Lower lobe of right lung (tissue), 2 donors: Measurements from ENCODE around the gene SMIM15. TPM values are rescaled to one million over a fixed set of nuclear protein-coding genes. Genes with fewer than 3 reads are reported as not detected.
A peak's percentile ranks its signal among the peaks of the same experiment; 100 is the strongest.

Experiments used
- ATAC-seq, 2 donors: fragments of 200-7000 bp; cut with Tn5 transposase; one replicate each; pipeline ENCODE4 v1.9.1; 2020 to 2022; ENCODE audit warnings: mild to moderate bottlenecking in 2 of 2, moderate library complexity in 2 of 2
- DNase-seq: peaks from one replicate; pipeline ENCODE4 v3.0.0-alpha.2; 2020
- H3K27ac ChIP-seq: fragments of 200-600 bp; one replicate; pipeline ENCODE4 v1.8.0; 2022
- H3K27me3 ChIP-seq: fragments of 200-600 bp; one replicate; pipeline ENCODE4 v1.8.0; 2022; ENCODE audit warnings: low read depth
- H3K36me3 ChIP-seq: fragments of 200-600 bp; one replicate; pipeline ENCODE4 v1.8.0; 2022; ENCODE audit warnings: mild to moderate bottlenecking
- H3K4me1 ChIP-seq: fragments of 200-600 bp; one replicate; pipeline ENCODE4 v1.8.0; 2022
- H3K4me3 ChIP-seq: fragments of 200-600 bp; one replicate; pipeline ENCODE4 v1.8.0; 2022; ENCODE audit warnings: mild to moderate bottlenecking
- H3K9me3 ChIP-seq: fragments of 200-600 bp; one replicate; pipeline ENCODE4 v1.8.0; 2022
- intact Hi-C: fragments of 100-400 bp; cut with DNase I; formaldehyde crosslinking; loops from one replicate; pipeline ENCODE4 v1.11.0; 2022
- long read RNA-seq: library from polyadenylated mRNA; unstranded; transcript quantifications from one replicate; pipeline ENCODE4 v2.0.0, GENCODE V29; 2021
- total RNA-seq: library from RNA; stranded (reverse); fragmentation: NEBNext Ultra II Directional; extraction: Animal tissue kit (Norgen Biotek cat#: 25700); gene quantifications from one replicate; pipeline ENCODE4 v1.2.1, GENCODE V29; 2021
- TF ChIP-seq, protein P1 (sequence below): fragments of 200-600 bp; IDR thresholded peaks from one replicate; pipeline ENCODE4 v1.8.0; 2022; ENCODE audit warnings: antibody characterized with exemption, mild to moderate bottlenecking
- donor health status: DM: no; HTN: yes; CAD: no; lungs with severe emphysema.

SMIM15 gene, protein sequence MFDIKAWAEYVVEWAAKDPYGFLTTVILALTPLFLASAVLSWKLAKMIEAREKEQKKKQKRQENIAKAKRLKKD
- 55.9 TPM for total RNA-seq
- long read RNA-seq, transcript SMIM15-201 (3 exons, 2,889 nt) = major isoform, 105 of 113 reads
- long read RNA-seq, partial matches to known transcripts = 2 of 113 reads
- long read RNA-seq, other reads (novel, unspliced or antisense) = 5 of 113 reads

DNA sequence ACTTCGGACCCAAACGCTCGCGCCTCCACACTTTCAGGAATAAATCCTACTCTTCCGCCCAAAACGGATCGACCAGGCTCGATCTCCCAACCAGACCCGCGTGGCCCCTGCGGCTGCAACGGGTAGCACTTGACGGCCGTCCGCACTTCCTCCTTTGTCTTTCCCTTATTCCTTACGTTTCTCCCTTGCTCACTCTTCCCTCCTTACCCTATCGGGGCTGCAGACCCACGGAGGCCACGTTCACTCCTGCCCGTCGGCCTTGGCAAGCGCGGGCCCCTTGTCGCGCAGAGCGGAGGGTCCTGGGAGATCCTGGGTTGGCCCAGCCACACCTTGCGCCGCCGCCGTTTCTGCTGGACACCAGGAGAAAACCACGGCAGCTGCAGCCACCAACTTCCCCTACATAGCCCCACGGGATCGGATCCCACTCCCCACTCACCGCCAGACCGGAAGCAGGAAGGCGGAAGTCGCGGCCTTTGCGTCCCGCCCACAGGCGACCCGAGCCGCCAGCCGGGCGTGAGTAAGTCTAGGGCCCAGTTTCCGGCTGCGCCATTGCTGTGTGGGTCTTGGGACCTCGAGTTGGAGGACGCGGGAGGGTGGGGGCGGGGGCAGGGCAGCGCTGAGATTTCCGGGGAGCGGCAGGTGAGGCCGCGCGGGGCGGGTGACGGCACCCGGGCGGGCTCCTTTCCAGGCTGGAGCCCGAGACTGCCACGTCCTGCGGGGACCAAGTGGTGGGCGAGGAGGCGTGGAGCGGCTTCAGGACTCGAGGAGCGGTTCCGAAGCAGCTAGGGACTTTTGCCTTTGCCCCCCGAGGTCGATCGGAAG is at the start of gene SMIM15:
Gene SMIM15 (minus strand): TSS at position 459 of the 822 bp plus-strand sequence. CDS start 2,297 bp downstream, outside the sequence.
- Histone ChIP-seq H3K27ac (peak within 1 kb of the TSS; percentile 92), H3K36me3 (peaks cover 22% of the 10 kb centered on the region), H3K9me3 (no peaks in the 10 kb centered on the region), H3K4me1 (peaks cover 26% of the 10 kb centered on the region), H3K4me3 (peak within 1 kb of the TSS; percentile 74), H3K27me3 (no peaks in the 10 kb centered on the region)
- DNase-seq = peak; percentile 96
- TF ChIP-seq, protein P1, sequence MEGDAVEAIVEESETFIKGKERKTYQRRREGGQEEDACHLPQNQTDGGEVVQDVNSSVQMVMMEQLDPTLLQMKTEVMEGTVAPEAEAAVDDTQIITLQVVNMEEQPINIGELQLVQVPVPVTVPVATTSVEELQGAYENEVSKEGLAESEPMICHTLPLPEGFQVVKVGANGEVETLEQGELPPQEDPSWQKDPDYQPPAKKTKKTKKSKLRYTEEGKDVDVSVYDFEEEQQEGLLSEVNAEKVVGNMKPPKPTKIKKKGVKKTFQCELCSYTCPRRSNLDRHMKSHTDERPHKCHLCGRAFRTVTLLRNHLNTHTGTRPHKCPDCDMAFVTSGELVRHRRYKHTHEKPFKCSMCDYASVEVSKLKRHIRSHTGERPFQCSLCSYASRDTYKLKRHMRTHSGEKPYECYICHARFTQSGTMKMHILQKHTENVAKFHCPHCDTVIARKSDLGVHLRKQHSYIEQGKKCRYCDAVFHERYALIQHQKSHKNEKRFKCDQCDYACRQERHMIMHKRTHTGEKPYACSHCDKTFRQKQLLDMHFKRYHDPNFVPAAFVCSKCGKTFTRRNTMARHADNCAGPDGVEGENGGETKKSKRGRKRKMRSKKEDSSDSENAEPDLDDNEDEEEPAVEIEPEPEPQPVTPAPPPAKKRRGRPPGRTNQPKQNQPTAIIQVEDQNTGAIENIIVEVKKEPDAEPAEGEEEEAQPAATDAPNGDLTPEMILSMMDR = no peak
- intact Hi-C loops = no loop called here
- peak; percentile 97 to 98 for ATAC-seq

DNA sequence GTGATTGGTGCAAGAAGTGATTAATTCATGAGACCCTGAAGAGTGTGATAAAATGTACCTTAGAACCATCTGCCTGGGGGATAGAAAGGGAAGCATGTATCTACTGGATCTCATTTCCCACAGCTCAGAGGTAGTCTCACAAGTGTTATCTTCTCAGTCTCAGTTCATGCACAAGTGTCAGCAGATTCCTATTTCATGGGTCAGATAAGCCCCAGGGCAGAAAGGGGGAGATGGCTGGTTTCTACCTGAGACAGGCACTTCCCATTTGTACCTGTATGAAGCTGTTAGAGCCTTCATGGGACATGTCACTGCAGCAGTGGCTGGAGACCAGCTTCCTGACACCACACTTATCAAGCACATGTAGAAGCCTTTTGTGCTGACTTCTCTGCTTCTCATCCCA is 45.6 kb upstream of the SMIM15 start:
- ATAC-seq (no peak), DNase-seq (no peak)
- Histone ChIP-seq H3K4me1 (no peaks in the 10 kb centered on the region), H3K4me3 (no peak overlapping the region), H3K9me3 (no peaks in the 10 kb centered on the region), H3K36me3 (no peaks in the 10 kb centered on the region), H3K27ac (no peak overlapping the region), H3K27me3 (no peaks in the 10 kb centered on the region)
- intact Hi-C loops = no loop called here
- TF ChIP-seq, protein P1 = no peak

DNA sequence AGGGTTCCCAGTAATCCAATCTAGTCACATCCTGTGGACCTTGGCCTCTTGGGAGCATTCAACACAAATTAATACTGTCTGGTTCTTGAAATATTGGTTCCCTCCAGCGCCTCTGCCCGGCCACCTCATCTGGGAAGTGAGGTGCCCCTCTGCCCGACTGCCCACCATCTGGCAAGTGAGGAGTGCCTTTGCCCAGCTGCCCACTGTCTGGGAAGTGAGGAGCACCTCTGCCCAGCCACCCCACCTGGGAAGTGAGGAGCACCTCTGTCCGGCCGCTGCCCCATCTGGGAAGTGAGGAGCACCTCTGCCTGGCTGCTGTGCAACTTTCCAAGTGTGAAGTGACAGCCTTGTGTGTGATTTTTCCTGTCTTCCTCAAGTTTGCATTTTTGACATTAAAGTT is 42.7 kb upstream of the SMIM15 start:
- Histone ChIP-seq H3K9me3 (no peaks in the 10 kb centered on the region), H3K27ac (no peak overlapping the region), H3K4me1 (no peaks in the 10 kb centered on the region), H3K4me3 (no peak overlapping the region), H3K27me3 (no peaks in the 10 kb centered on the region), H3K36me3 (no peaks in the 10 kb centered on the region)
- TF ChIP-seq, protein P1 = no peak
- no peak for DNase-seq
- no peak for ATAC-seq
- intact Hi-C loops = no loop called here

DNA sequence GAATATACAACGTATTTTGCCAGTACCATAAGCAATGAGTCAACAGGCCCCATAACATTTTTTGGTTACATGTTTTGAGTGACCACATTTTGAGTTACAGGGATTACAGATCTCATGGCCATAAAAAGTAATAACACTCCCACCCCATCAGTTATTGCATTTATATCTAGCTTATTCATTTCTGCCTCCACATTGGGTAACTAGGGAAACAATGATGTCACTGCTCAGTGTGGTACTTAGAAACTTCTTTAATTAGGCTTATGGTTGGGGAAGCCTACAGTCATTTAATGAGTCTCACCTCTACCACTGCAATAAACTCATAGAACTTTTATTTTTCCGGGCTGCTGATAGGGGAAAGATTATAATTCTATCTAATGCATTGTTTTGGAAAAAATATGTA is 39.9 kb upstream of the SMIM15 start:
- H3K27ac ChIP-seq = no peak overlapping the region
- no peaks in the 10 kb centered on the region for H3K9me3 ChIP-seq
- intact Hi-C loops = no loop called here
- H3K27me3 ChIP-seq = no peaks in the 10 kb centered on the region
- ATAC-seq (no peak), DNase-seq (no peak)
- no peaks in the 10 kb centered on the region for H3K4me1 ChIP-seq
- no peaks in the 10 kb centered on the region for H3K36me3 ChIP-seq
- TF ChIP-seq, protein P1 = no peak
- no peak overlapping the region for H3K4me3 ChIP-seq

DNA sequence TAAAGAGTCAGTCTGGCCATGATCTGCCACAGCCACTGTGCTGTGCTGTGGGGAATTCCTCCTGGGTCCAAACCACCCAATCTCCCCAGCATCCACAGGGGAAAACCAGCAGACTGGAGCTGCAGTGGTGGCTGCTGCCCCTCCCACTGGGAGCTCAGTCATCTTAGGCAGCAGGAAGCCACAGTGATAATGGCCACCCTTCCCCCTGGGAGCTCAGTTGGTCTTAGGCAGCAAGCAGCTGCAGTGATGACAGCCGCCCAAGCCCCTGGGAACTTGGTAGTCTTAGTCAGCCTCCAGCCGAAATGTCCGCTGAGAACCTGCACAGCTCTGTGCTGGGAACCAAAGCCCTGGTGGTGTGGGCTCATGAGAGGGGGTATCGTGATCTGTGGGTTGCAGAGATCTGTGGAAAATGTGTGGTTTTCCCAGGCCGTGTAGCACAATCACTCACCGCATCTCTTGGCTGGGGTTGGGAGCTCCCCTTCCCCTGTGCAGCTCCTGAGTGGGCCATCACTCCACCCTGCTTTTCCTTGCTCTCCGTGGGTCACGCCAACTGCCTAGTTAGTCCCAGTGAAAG is 38.4 kb upstream of the SMIM15 start:
- H3K4me1 ChIP-seq = no peaks in the 10 kb centered on the region
- no peak for ATAC-seq

More for the DNA sequence above, 38.4 kb upstream of the SMIM15 start:
- Histone ChIP-seq H3K4me3 (no peak overlapping the region), H3K36me3 (no peaks in the 10 kb centered on the region), H3K27me3 (no peaks in the 10 kb centered on the region), H3K9me3 (no peaks in the 10 kb centered on the region), H3K27ac (no peak overlapping the region)
- DNase-seq = no peak
- intact Hi-C loops = no loop called here
- TF ChIP-seq, protein P1 = no peak
